Heart right ventricle (tissue), 16 donors: Measurements from ENCODE around the gene KIF3A. TPM values are rescaled to one million over a fixed set of nuclear protein-coding genes. Genes with fewer than 3 reads are reported as not detected.

ENCODE experiments used
- ATAC-seq, 8 donors: fragments of 200-7000 bp; cut with Tn5 transposase; one replicate each; pipeline ENCODE4 v1.9.1; 2020; ENCODE audit warnings: mild to moderate bottlenecking in 8 of 8, moderate library complexity in 8 of 8, moderate number of reproducible peaks in 1 of 8
- DNase-seq, 2 donors: peaks; one replicate each; pipeline ENCODE4 v3.0.0-alpha.2; 2020
- H3K27ac ChIP-seq, 10 donors: fragments of 200-600 bp; sonication (generic) in 2 of 10; one replicate each; pipeline versions ENCODE4 v1.5.0 to v1.8.0; 2020 to 2022; ENCODE audit warnings: mild to moderate bottlenecking in 3 of 10
- H3K27me3 ChIP-seq, 7 donors: fragments of 200-600 bp; one replicate each; pipeline ENCODE4 v1.8.0; 2021 to 2022; ENCODE audit warnings: mild to moderate bottlenecking in 2 of 7
- H3K36me3 ChIP-seq, 9 donors: fragments of 200-600 bp; sonication (generic) in 1 of 9; one replicate each; pipeline versions ENCODE4 v1.5.0 to v1.8.0; 2020 to 2022; ENCODE audit warnings: mild to moderate bottlenecking in 2 of 9
- H3K4me1 ChIP-seq, 9 donors: fragments of 200-600 bp; sonication (generic) in 1 of 9; one replicate each; pipeline versions ENCODE4 v1.5.0 to v1.8.0; 2020 to 2022; ENCODE audit warnings: mild to moderate bottlenecking in 4 of 9
- H3K4me3 ChIP-seq, 10 donors: fragments of 200-600 bp; sonication (generic) in 2 of 10; one replicate each; pipeline versions ENCODE4 v1.5.0 to v1.8.0; 2020 to 2022; ENCODE audit warnings: mild to moderate bottlenecking in 7 of 10, moderate library complexity in 2 of 10
- H3K9me3 ChIP-seq, 11 donors: fragments of 200-600 bp in 10 of 11; sonication (generic) in 2 of 11; one replicate each; pipeline versions ENCODE4 v1.5.0 to v1.8.0; 2013 to 2022; ENCODE audit warnings: mild to moderate bottlenecking in 2 of 11, control low read depth in 1 of 11, moderate library complexity in 1 of 11
- CTCF ChIP-seq, 9 donors: fragments of 200-600 bp; sonication (generic) in 2 of 9; IDR thresholded peaks; one replicate each; pipeline versions ENCODE4 v1.5.0 to v1.8.0; 2021 to 2022; ENCODE audit warnings: antibody characterized with exemption in 9 of 9, mild to moderate bottlenecking in 5 of 9, moderate library complexity in 1 of 9
- WGBS, 2 donors: extraction: QIAGEN DNeasy Blood & Tissue Kit; methylation state at CpG; one replicate each; pipeline ENCODE4 v1.1.7; 2013; ENCODE audit warnings: inconsistent platforms in 1 of 2; 5-methylcytosine and 5-hydroxymethylcytosine counted together
- intact Hi-C, 10 donors: fragments of 100-400 bp; cut with DNase I; formaldehyde crosslinking; loops; one replicate each; pipeline versions ENCODE4 v1.11.1 to v1.14.2; 2022
- polyA plus RNA-seq, 2 donors: library from polyadenylated mRNA; stranded (reverse); fragments of 200-250 nt; gene quantifications; one replicate each; pipeline ENCODE4 v1.2.3, GENCODE V29; 2013
- total RNA-seq, 10 donors: library from RNA; stranded (reverse); fragmentation: NEBNext Ultra II Directional in 3 of 10; extraction: Animal tissue kit (Norgen Biotek cat#: 25700) in 3 of 10; gene quantifications; one replicate each; pipeline versions ENCODE4 v1.2.1 to v1.2.4, GENCODE V29; 2021 to 2023
- donor health status: Arrhythmogenic right ventricular cardiomyopathy.
- donor health status: ischemic (EF 13 %, LVEDD 7.1; RV severe dilation, severe dysfunction).
- donor health status: healthy with polysubstance abuse.
- donor health status: DM: no; HTN: yes; CAD: no.
- donor health status: DM: no; HTN: no; CAD: no.
- donor health status: ischemic (EF 25% LVEDD 6.9; RV normal size, moderate dysfunction).
- donor health status: ischemic (EF 25% LVEDD 5.7; RV mildly dilated, moderate dysfunction).
- donor health status: healthy.
- donor health status: DM: yes; HTN: yes; CAD: no.
- donor health status: Ischemic cardiomyopathy.
- donor health status: ischemic (EF 35%, LVEDD 5.7; RV mildly dilated, moderate dysfunction).
- donor health status: nonischemic (EF 11% LVEDD 7.7; RV severe dilation, severe dysfunction).
- donor health status: DM: yes; HTN: yes; CAD: no.
- donor health status: PGD.
- donor health status: ischemic (EF 29% LVEDD 5.4; RV normal size, mild dysfunction).
- donor health status: nonischemic (EF 23%, LVEDD 6.1; RV moderate dilation, normal function).

Gene KIF3A
- total and polyA plus RNA-seq, 12 donors, result 2.2 to 18.6 (median 12.5) TPM

- no peak overlapping the region for H3K27ac ChIP-seq
- no peaks in the 10 kb centered on the region for H3K9me3 ChIP-seq
- WGBS, 2 donors, result 3 to 4% methylated on average over 86 to 92 of the region's 92 CpGs
- peak in 1 of 9 donors; percentile 7 for TF ChIP-seq CTCF (IDR thresholded peaks at IDR 0.05)
- H3K27me3 ChIP-seq, result peaks cover 0 to 54% (median 39%) of the 10 kb centered on the region in 7 donors
- DNase-seq (no peak), ATAC-seq (peak in 3 of 8 donors; percentile 37 to 47 (median 40))
- H3K4me3 ChIP-seq, result peak overlapping the region; percentile 20 to 55 (median 44)
- H3K4me1 ChIP-seq, result peaks cover 0 to 12% (median 10%) of the 10 kb centered on the region in 9 donors
- no peaks in the 10 kb centered on the region for H3K36me3 ChIP-seq
- intact Hi-C loops, result no loop called here
Observed at GRCh38 chr5:132655821-132656773, 81.2 kb downstream of the KIF3A start.

GRCh38 chr5:132653716-132654115 lies 83.6 kb downstream of the KIF3A start:
- 34 to 41% methylated on average over 7 of the region's 7 CpGs for WGBS, 2 donors
- intact Hi-C loops, result no loop called here
- no peak for DNase-seq
- Histone ChIP-seq H3K36me3 (no peaks in the 10 kb centered on the region), H3K27me3 (peaks cover 0 to 54% (median 39%) of the 10 kb centered on the region in 7 donors), H3K4me3 (no peak overlapping the region), H3K4me1 (peaks cover 0 to 12% (median 10%) of the 10 kb centered on the region in 9 donors), H3K9me3 (peaks cover 0 to 8% (median under 1%) of the 10 kb centered on the region in 11 donors), H3K27ac (no peak overlapping the region)
- ATAC-seq, result no peak
- no peak for TF ChIP-seq CTCF (IDR thresholded peaks at IDR 0.05)

- WGBS, 2 donors, result 90 to 91% methylated on average over 4 of the region's 4 CpGs
- no peak for DNase-seq
- no peak for TF ChIP-seq CTCF (IDR thresholded peaks at IDR 0.05)
- intact Hi-C loops, result no loop called here
- peaks cover 0 to 12% (median 10%) of the 10 kb centered on the region in 9 donors for H3K4me1 ChIP-seq
- H3K36me3 ChIP-seq, result no peaks in the 10 kb centered on the region
- no peak overlapping the region for H3K27ac ChIP-seq
- no peak for ATAC-seq
- no peak overlapping the region for H3K4me3 ChIP-seq
- H3K9me3 ChIP-seq, result peaks cover 0 to 23% (median 10%) of the 10 kb centered on the region in 11 donors
- peaks cover 0 to 47% (median 37%) of the 10 kb centered on the region in 7 donors for H3K27me3 ChIP-seq
Observed at GRCh38 chr5:132651838-132652469, 85.4 kb downstream of the KIF3A start.

- H3K4me1 ChIP-seq, result no peaks in the 10 kb centered on the region
- intact Hi-C loops, result no loop called here
- no peak overlapping the region for H3K4me3 ChIP-seq
- H3K27ac ChIP-seq, result no peak overlapping the region
- no peak for TF ChIP-seq CTCF (IDR thresholded peaks at IDR 0.05)
- peaks cover 0 to 23% (median 10%) of the 10 kb centered on the region in 11 donors for H3K9me3 ChIP-seq
- H3K36me3 ChIP-seq, result peaks cover 0 to 18% (median 0%) of the 10 kb centered on the region in 9 donors
- ATAC-seq (no peak), DNase-seq (no peak)
- H3K27me3 ChIP-seq, result peaks cover 0 to 11% (median 2%) of the 10 kb centered on the region in 7 donors
- 98 to 100% methylated on average over 1 of the region's 1 CpG for WGBS, 2 donors
Observed at GRCh38 chr5:132648355-132648754, 89.0 kb downstream of the KIF3A start.
